Liver (tissue), 9 donors: ENCODE data around the gene SPAM1. TPM values are rescaled to one million over a fixed set of nuclear protein-coding genes. Genes with fewer than 3 reads are reported as not detected.

Experiments
- DNase-seq: peaks from one replicate; pipeline ENCODE4 v3.0.0-alpha.2; 2017; ENCODE audit warnings: low spot score
- H3K27ac ChIP-seq, 2 donors: one replicate each; pipeline ENCODE4 v1.7.0; 2013; ENCODE audit warnings: inconsistent platforms in 2 of 2, low read length in 2 of 2, control low read depth in 1 of 2, low read depth in 1 of 2, mild to moderate bottlenecking in 1 of 2
- H3K27me3 ChIP-seq, 4 donors: one replicate each; pipeline versions ENCODE4 v1.6.1 to v1.7.0; 2013; ENCODE audit warnings: low read length in 3 of 4, inconsistent platforms in 1 of 4, mild to moderate bottlenecking in 1 of 4, moderate library complexity in 1 of 4; ENCODE audit not compliant: control insufficient read depth in 4 of 4, insufficient read depth in 4 of 4
- H3K36me3 ChIP-seq, 4 donors: one replicate each; pipeline versions ENCODE4 v1.6.1 to v1.7.0; 2013; ENCODE audit warnings: low read length in 3 of 4, mild to moderate bottlenecking in 3 of 4, low read depth in 1 of 4, moderate library complexity in 1 of 4; ENCODE audit not compliant: control insufficient read depth in 4 of 4, insufficient read depth in 3 of 4
- H3K4me1 ChIP-seq, 4 donors: one replicate each; pipeline versions ENCODE4 v1.6.1 to v1.7.0; 2013; ENCODE audit warnings: low read length in 3 of 4, mild to moderate bottlenecking in 3 of 4, moderate library complexity in 1 of 4; ENCODE audit not compliant: control insufficient read depth in 4 of 4, insufficient read depth in 4 of 4
- H3K4me3 ChIP-seq, 3 donors: one replicate each; pipeline versions ENCODE4 v1.6.1 to v1.7.0; 2013; ENCODE audit warnings: low read length in 3 of 3, control low read depth in 1 of 3, low read depth in 1 of 3, mild to moderate bottlenecking in 1 of 3
- H3K9ac ChIP-seq, 2 donors: one replicate each; pipeline ENCODE4 v1.7.0; 2013; ENCODE audit warnings: low read length in 2 of 2, mild to moderate bottlenecking in 2 of 2, moderate library complexity in 2 of 2, control low read depth in 1 of 2, low read depth in 1 of 2
- H3K9me3 ChIP-seq, 4 donors: one replicate each; pipeline versions ENCODE4 v1.6.1 to v1.7.0; 2013; ENCODE audit warnings: low read length in 3 of 4; ENCODE audit not compliant: control insufficient read depth in 4 of 4
- CTCF ChIP-seq: fragments of 150-350 bp; IDR thresholded peaks from 2 replicates; pipeline ENCODE4 v1.5.1; 2017; ENCODE audit warnings: improper control_type of control experiment, low read depth, low read length; ENCODE audit not compliant: missing input control
- EGR1 ChIP-seq, 2 donors: IDR thresholded peaks; 2 replicates each; pipeline ENCODE4 v1.6.1; 2016 to 2018; ENCODE audit warnings: antibody characterized with exemption in 2 of 2, low read depth in 2 of 2
- FOXA1 ChIP-seq: IDR thresholded peaks from 2 replicates; pipeline ENCODE4 v1.6.1; 2016; ENCODE audit warnings: antibody characterized with exemption
- FOXA2 ChIP-seq: IDR thresholded peaks from 2 replicates; pipeline ENCODE4 v1.6.1; 2016; ENCODE audit warnings: antibody characterized with exemption
- GABPA ChIP-seq, 2 donors: IDR thresholded peaks in 1 of 2; conservative IDR thresholded peaks in 1 of 2; 2 replicates each; pipeline ENCODE4 v1.6.1; 2016; ENCODE audit warnings: antibody characterized with exemption in 2 of 2, mild to moderate bottlenecking in 1 of 2, moderate library complexity in 1 of 2
- HNF4A ChIP-seq, 2 donors: conservative IDR thresholded peaks; 2 replicates each; pipeline ENCODE4 v1.6.1; 2016; ENCODE audit warnings: antibody characterized with exemption in 2 of 2, mild to moderate bottlenecking in 2 of 2
- HNF4G ChIP-seq: IDR thresholded peaks from 2 replicates; pipeline ENCODE4 v1.6.1; 2016; ENCODE audit warnings: antibody characterized with exemption
- JUND ChIP-seq, 2 donors: IDR thresholded peaks; 2 replicates each; pipeline ENCODE4 v1.6.1; 2016; ENCODE audit warnings: antibody characterized with exemption in 2 of 2
- NR2F2 ChIP-seq: IDR thresholded peaks from 2 replicates; pipeline ENCODE4 v1.6.1; 2016; ENCODE audit warnings: antibody characterized with exemption
- RAD21 ChIP-seq, 2 donors: IDR thresholded peaks; 2 replicates each; pipeline ENCODE4 v1.6.1; 2016; ENCODE audit warnings: antibody characterized with exemption in 2 of 2, mild to moderate bottlenecking in 2 of 2
- RXRA ChIP-seq, 2 donors: IDR thresholded peaks; 2 replicates each; pipeline ENCODE4 v1.6.1; 2017 to 2018; ENCODE audit warnings: antibody characterized with exemption in 2 of 2, mild to moderate bottlenecking in 1 of 2
- SP1 ChIP-seq: IDR thresholded peaks from 2 replicates; pipeline ENCODE4 v1.6.1; 2018; ENCODE audit warnings: antibody characterized with exemption, mild to moderate bottlenecking
- YY1 ChIP-seq: IDR thresholded peaks from 2 replicates; pipeline ENCODE4 v1.6.1; 2016; ENCODE audit warnings: antibody characterized with exemption, mild to moderate bottlenecking
- WGBS: extraction: QIAGEN DNeasy Blood & Tissue Kit; methylation state at CpG from one replicate; pipeline ENCODE4 v1.1.7; 2013; 5-methylcytosine and 5-hydroxymethylcytosine counted together
- polyA plus RNA-seq, 2 donors: library from polyadenylated mRNA; stranded (reverse) in 1 of 2; unstranded in 1 of 2; fragments of 200-250 nt in 1 of 2; fragments of >200 nt in 1 of 2; fragmentation: Nextera tagmentation in 1 of 2; extraction: Ambion mirVana in 1 of 2; gene quantifications; one replicate each; pipeline versions ENCODE4 v1.2.1 to v1.2.3, GENCODE V29; 2013 to 2015
- total RNA-seq, 2 donors: library from RNA; depleted of rRNA; stranded (reverse); fragments of >200 nt; gene quantifications; one replicate each; pipeline ENCODE4 v1.2.3, GENCODE V29; 2014
- TF ChIP-seq, protein P1 (sequence below): IDR thresholded peaks from 2 replicates; pipeline ENCODE4 v1.6.1; 2016; ENCODE audit warnings: antibody characterized with exemption, mild to moderate bottlenecking
- TF ChIP-seq, protein P2 (sequence below): IDR thresholded peaks from 2 replicates; pipeline ENCODE4 v1.6.1; 2016; ENCODE audit warnings: antibody characterized with exemption
- TF ChIP-seq, protein P3 (sequence below): IDR thresholded peaks from 2 replicates; pipeline ENCODE4 v1.6.1; 2016; ENCODE audit warnings: antibody characterized with exemption
- TF ChIP-seq, protein P4 (sequence below): IDR thresholded peaks from 2 replicates; pipeline ENCODE4 v1.6.1; 2016; ENCODE audit warnings: antibody characterized with exemption
- donor health status: healthy.
- donor health status: healthy.
- donor health status: healthy.
- donor health status: healthy.
- donor health status: healthy.

Gene SPAM1
- total and polyA plus RNA-seq, 4 donors, result not detected

DNA sequence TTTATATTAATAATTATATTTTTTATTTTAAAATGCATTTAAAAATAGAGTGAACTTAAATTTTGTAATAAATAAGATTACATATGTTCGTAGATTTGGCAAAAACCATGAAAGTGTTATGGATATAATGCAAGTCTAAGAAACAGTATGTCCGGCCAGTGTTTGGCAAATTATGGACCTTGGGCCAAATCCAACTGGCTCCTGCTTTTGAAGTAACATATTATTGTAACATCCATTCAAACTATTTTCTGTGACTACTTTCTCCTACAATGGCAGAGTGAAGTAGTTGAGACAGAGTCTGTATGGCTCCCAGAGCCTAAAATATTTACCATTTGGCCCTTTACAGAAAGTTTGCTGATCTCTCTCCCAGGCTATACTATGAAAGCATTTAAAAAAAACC, 69.0 kb downstream of the SPAM1 start (continued):
- TF ChIP-seq CTCF, result no peak
- TF ChIP-seq NR2F2, result no peak
- no peak for TF ChIP-seq FOXA2
- no peak for TF ChIP-seq GABPA (IDR thresholded peaks at IDR 0.05 in 1 of 2, conservative IDR thresholded peaks at IDR 0.05 in 1 of 2)
- no peak for TF ChIP-seq RAD21 (IDR thresholded peaks at IDR 0.05)

- Histone ChIP-seq H3K9me3 (no peaks in the 10 kb centered on the region), H3K27ac (no peak overlapping the region)
Measured at GRCh38 chr7:123994449-123994848, 69.4 kb downstream of the SPAM1 start.

GRCh38 chr7:123995617-123996326, 70.7 kb downstream of the SPAM1 start:
- 85% methylated on average over 10 of the region's 10 CpGs for WGBS
- Histone ChIP-seq H3K36me3 (no peaks in the 10 kb centered on the region), H3K4me3 (no peak overlapping the region), H3K9me3 (no peaks in the 10 kb centered on the region), H3K27ac (no peak overlapping the region), H3K27me3 (peaks cover 0 to 2% (median 0%) of the 10 kb centered on the region in 4 donors), H3K9ac (no peak overlapping the region), H3K4me1 (no peaks in the 10 kb centered on the region)
- no peak for DNase-seq
- TF ChIP-seq, protein P1, sequence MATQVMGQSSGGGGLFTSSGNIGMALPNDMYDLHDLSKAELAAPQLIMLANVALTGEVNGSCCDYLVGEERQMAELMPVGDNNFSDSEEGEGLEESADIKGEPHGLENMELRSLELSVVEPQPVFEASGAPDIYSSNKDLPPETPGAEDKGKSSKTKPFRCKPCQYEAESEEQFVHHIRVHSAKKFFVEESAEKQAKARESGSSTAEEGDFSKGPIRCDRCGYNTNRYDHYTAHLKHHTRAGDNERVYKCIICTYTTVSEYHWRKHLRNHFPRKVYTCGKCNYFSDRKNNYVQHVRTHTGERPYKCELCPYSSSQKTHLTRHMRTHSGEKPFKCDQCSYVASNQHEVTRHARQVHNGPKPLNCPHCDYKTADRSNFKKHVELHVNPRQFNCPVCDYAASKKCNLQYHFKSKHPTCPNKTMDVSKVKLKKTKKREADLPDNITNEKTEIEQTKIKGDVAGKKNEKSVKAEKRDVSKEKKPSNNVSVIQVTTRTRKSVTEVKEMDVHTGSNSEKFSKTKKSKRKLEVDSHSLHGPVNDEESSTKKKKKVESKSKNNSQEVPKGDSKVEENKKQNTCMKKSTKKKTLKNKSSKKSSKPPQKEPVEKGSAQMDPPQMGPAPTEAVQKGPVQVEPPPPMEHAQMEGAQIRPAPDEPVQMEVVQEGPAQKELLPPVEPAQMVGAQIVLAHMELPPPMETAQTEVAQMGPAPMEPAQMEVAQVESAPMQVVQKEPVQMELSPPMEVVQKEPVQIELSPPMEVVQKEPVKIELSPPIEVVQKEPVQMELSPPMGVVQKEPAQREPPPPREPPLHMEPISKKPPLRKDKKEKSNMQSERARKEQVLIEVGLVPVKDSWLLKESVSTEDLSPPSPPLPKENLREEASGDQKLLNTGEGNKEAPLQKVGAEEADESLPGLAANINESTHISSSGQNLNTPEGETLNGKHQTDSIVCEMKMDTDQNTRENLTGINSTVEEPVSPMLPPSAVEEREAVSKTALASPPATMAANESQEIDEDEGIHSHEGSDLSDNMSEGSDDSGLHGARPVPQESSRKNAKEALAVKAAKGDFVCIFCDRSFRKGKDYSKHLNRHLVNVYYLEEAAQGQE, result no peak
- TF ChIP-seq RXRA (IDR thresholded peaks at IDR 0.05), result no peak
- TF ChIP-seq HNF4A (conservative IDR thresholded peaks at IDR 0.05), result no peak
- TF ChIP-seq, protein P2, sequence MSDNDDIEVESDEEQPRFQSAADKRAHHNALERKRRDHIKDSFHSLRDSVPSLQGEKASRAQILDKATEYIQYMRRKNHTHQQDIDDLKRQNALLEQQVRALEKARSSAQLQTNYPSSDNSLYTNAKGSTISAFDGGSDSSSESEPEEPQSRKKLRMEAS, result no peak
- TF ChIP-seq, protein P3, sequence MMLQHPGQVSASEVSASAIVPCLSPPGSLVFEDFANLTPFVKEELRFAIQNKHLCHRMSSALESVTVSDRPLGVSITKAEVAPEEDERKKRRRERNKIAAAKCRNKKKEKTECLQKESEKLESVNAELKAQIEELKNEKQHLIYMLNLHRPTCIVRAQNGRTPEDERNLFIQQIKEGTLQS, result no peak
- TF ChIP-seq HNF4G, result no peak
- TF ChIP-seq, protein P4, sequence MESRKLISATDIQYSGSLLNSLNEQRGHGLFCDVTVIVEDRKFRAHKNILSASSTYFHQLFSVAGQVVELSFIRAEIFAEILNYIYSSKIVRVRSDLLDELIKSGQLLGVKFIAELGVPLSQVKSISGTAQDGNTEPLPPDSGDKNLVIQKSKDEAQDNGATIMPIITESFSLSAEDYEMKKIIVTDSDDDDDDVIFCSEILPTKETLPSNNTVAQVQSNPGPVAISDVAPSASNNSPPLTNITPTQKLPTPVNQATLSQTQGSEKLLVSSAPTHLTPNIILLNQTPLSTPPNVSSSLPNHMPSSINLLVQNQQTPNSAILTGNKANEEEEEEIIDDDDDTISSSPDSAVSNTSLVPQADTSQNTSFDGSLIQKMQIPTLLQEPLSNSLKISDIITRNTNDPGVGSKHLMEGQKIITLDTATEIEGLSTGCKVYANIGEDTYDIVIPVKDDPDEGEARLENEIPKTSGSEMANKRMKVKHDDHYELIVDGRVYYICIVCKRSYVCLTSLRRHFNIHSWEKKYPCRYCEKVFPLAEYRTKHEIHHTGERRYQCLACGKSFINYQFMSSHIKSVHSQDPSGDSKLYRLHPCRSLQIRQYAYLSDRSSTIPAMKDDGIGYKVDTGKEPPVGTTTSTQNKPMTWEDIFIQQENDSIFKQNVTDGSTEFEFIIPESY, result no peak

More at GRCh38 chr7:123994449-123994848, 69.4 kb downstream of the SPAM1 start:
- no peaks in the 10 kb centered on the region for H3K4me1 ChIP-seq
- H3K27me3 ChIP-seq, result peaks cover 0 to 2% (median 0%) of the 10 kb centered on the region in 4 donors
- DNase-seq, result no peak
- no peak overlapping the region for H3K9ac ChIP-seq
- TF ChIP-seq SP1 (no peak), EGR1 (IDR thresholded peaks at IDR 0.05; ENCODE audit: low read depth in 2 of 2) (no peak), YY1 (no peak), RXRA (IDR thresholded peaks at IDR 0.05) (no peak), NR2F2 (no peak), FOXA1 (no peak), GABPA (IDR thresholded peaks at IDR 0.05 in 1 of 2, conservative IDR thresholded peaks at IDR 0.05 in 1 of 2) (no peak), HNF4G (no peak), JUND (IDR thresholded peaks at IDR 0.05) (no peak)
- TF ChIP-seq, protein P1, result no peak
- TF ChIP-seq, protein P3, result no peak
- H3K4me3 ChIP-seq, result no peak overlapping the region
- H3K36me3 ChIP-seq, result no peaks in the 10 kb centered on the region
